ENCODE measurements around the gene ZFYVE21.

DNA sequence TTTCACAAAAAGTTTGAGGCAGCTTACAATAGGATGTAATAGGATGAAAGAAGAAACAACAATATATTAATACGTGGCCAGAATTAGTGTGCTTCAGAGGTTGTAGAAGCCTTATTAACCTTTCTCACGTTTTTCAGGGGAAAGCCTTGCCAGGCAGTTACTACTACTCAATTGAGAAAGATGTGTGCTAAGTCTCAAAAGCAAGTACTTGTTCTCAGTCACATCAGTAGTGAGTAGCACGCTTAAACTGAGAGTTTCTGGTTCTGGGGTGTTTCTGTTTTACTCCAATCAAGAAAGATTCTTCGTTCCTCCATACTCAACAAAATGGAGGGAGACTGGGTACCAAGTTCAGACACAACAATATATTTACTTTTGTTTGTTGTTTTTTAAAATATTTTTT, 47.9 kb upstream of the ZFYVE21 start:
- TF ChIP-seq, protein P1, sequence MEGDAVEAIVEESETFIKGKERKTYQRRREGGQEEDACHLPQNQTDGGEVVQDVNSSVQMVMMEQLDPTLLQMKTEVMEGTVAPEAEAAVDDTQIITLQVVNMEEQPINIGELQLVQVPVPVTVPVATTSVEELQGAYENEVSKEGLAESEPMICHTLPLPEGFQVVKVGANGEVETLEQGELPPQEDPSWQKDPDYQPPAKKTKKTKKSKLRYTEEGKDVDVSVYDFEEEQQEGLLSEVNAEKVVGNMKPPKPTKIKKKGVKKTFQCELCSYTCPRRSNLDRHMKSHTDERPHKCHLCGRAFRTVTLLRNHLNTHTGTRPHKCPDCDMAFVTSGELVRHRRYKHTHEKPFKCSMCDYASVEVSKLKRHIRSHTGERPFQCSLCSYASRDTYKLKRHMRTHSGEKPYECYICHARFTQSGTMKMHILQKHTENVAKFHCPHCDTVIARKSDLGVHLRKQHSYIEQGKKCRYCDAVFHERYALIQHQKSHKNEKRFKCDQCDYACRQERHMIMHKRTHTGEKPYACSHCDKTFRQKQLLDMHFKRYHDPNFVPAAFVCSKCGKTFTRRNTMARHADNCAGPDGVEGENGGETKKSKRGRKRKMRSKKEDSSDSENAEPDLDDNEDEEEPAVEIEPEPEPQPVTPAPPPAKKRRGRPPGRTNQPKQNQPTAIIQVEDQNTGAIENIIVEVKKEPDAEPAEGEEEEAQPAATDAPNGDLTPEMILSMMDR (conservative IDR thresholded peaks at IDR 0.05; ENCODE audit: low read length) = no peak
- TF ChIP-seq EZH2phosphoT487 (IDR thresholded peaks at IDR 0.05; ENCODE audit: borderline replicate concordance, low read depth, low read length) = no peak
